ENCODE data around the gene F12.
"Not testable (repeated sequence)": the region's sequence is repeated elsewhere in the genome, so short reads cannot be mapped to it uniquely, and the experiment has no call there.

- not testable (repeated sequence) for TF ChIP-seq RAD21 (IDR thresholded peaks at IDR 0.05 in 1 of 2, conservative IDR thresholded peaks at IDR 0.05 in 1 of 2; ENCODE audit: low read depth in 2 of 2, low read length in 2 of 2); RFX5 (IDR thresholded peaks at IDR 0.05; ENCODE audit: borderline replicate concordance, low read depth, low read length); BRCA1 (IDR thresholded peaks at IDR 0.05; ENCODE audit: low read depth, low read length); NRF1 (IDR thresholded peaks at IDR 0.05; ENCODE audit: low read depth, low read length); TCF12 (IDR thresholded peaks at IDR 0.05; ENCODE audit: low read depth, low read length); POLR2A (IDR thresholded peaks at IDR 0.05; ENCODE audit: control extremely low read depth in 1 of 2, low read depth in 2 of 2, low read length in 2 of 2); CEBPB (IDR thresholded peaks at IDR 0.05; ENCODE audit: low read depth, low read length); EP300 (IDR thresholded peaks at IDR 0.05; ENCODE audit: borderline replicate concordance in 1 of 2, low read depth in 2 of 2, low read length in 2 of 2); MAX (IDR thresholded peaks at IDR 0.05); HDAC2 (IDR thresholded peaks at IDR 0.05; ENCODE audit: borderline replicate concordance in 1 of 2, low read depth in 2 of 2, low read length in 2 of 2); ZNF274 (IDR thresholded peaks at IDR 0.05; ENCODE audit: borderline replicate concordance, extremely low read depth, low read length); MAFK (IDR thresholded peaks at IDR 0.05; ENCODE audit: low read depth, low read length)
- TF ChIP-seq, protein P1, sequence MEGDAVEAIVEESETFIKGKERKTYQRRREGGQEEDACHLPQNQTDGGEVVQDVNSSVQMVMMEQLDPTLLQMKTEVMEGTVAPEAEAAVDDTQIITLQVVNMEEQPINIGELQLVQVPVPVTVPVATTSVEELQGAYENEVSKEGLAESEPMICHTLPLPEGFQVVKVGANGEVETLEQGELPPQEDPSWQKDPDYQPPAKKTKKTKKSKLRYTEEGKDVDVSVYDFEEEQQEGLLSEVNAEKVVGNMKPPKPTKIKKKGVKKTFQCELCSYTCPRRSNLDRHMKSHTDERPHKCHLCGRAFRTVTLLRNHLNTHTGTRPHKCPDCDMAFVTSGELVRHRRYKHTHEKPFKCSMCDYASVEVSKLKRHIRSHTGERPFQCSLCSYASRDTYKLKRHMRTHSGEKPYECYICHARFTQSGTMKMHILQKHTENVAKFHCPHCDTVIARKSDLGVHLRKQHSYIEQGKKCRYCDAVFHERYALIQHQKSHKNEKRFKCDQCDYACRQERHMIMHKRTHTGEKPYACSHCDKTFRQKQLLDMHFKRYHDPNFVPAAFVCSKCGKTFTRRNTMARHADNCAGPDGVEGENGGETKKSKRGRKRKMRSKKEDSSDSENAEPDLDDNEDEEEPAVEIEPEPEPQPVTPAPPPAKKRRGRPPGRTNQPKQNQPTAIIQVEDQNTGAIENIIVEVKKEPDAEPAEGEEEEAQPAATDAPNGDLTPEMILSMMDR (IDR thresholded peaks at IDR 0.05; ENCODE audit: control extremely low read depth in 1 of 3, insufficient read depth in 1 of 3, low read depth in 1 of 3, low read length in 3 of 3) = not testable (repeated sequence)
Measured at GRCh38 chr5:177375516-177375915, 33.8 kb downstream of the F12 start.
